Measurements from ENCODE around the gene IRF9. TPM values are rescaled to one million over a fixed set of nuclear protein-coding genes. Genes with fewer than 3 reads are reported as not detected.

The IRF9 gene
- total and polyA plus RNA-seq, 2 of the 4 experiments (the other 2 are of a cell fraction) = 25.6 to 34.6 TPM

GRCh38 chr14:24160499-24160849 lies 591 bp upstream of the IRF9 start:
- Histone ChIP-seq H3K4me2 (ENCODE audit: low read depth, low read length) (no peak overlapping the region), H2BK20ac (ENCODE audit: low read depth, low read length) (no peak overlapping the region), H3K4ac (ENCODE audit: low read depth, low read length) (no peak overlapping the region; the same call in 1 of the 2 replicates), H3K18ac (ENCODE audit: low read depth, low read length) (no peak overlapping the region), H2BK120ac (ENCODE audit: low read depth, low read length) (no peak overlapping the region), H2AK9ac (replicated peaks; ENCODE audit: low read depth, low read length, poor library complexity) (peak overlapping the region; percentile 1), H3K4me1 (ENCODE audit: control insufficient read depth, insufficient read depth, low read length) (peaks cover 7% of the 10 kb centered on the region), H4K5ac (ENCODE audit: low read depth, low read length) (no peak overlapping the region), H3K23ac (ENCODE audit: low read depth, low read length) (no peak overlapping the region), H2BK15ac (ENCODE audit: low read depth, low read length) (no peak overlapping the region), H3K36me3 (ENCODE audit: control insufficient read depth, insufficient read depth, low read length) (peaks cover 66% of the 10 kb centered on the region), H3K79me1 (ENCODE audit: low read depth in 1 of 2, low read length in 2 of 2) (peaks cover 15 to 41% of the 10 kb centered on the region in 2 experiments), H3K27me3 (ENCODE audit: control insufficient read depth, insufficient read depth, low read length) (no peaks in the 10 kb centered on the region), H4K91ac (ENCODE audit: insufficient read depth, low read depth, low read length) (no peak overlapping the region), H3K9me3 (ENCODE audit: control insufficient read depth, insufficient read depth, low read length) (no peaks in the 10 kb centered on the region), H4K20me1 (ENCODE audit: insufficient read depth, low read length) (no peaks in the 10 kb centered on the region), H3K4me3 (ENCODE audit: insufficient read depth, low read depth, low read length) (no peak overlapping the region), H3K27ac (ENCODE audit: insufficient read depth, low read length) (peak overlapping the region; percentile 1; the same call in 1 of the 2 replicates), H3K9me1 (ENCODE audit: insufficient read depth, low read length) (peaks cover 7% of the 10 kb centered on the region), H2BK5ac (ENCODE audit: low read depth, low read length, poor library complexity, severe bottlenecking) (no peak overlapping the region), H3K9ac (ENCODE audit: low read depth, low read length) (no peak overlapping the region), H3K14ac (replicated peaks; ENCODE audit: low read depth, low read length) (no peak overlapping the region), H2AFZ (replicated peaks; ENCODE audit: low read length, poor library complexity) (no peak overlapping the region), H2AK5ac (ENCODE audit: low read depth, low read length) (peak overlapping the region; percentile 7; the same call in 1 of the 2 replicates), H3K56ac (ENCODE audit: extremely low read depth, insufficient read depth, low read length) (no peak overlapping the region), H4K8ac (ENCODE audit: low read depth in 2 of 2, low read length in 2 of 2) (no peak overlapping the region; a peak in 1 of 4 replicates)
- no TSS peak for BruUV-seq (replicated peaks)
- intact Hi-C loops (cut with micrococcal nuclease) = no loop called here
- ATAC-seq (ENCODE audit: low read depth) (peak; percentile 5; the same call in 1 of the 2 replicates), DNase-seq (no peak)
- ChIA-PET CTCF (interaction anchor here (0.6 to 1.6 kb wide), 4 partner anchors 11 to 31 kb away, joined by 3 to 14 read pairs (median 4); partner anchors contain the start of genes PSME2 and RNF31), POLR2A (ENCODE audit: unreplicated experiment) (interaction anchor here (1.1 kb wide), 1 partner anchor 10 kb away, joined by 3 read pairs; no protein-coding TSS in a partner anchor)
- in situ Hi-C loops (cut with MboI; ENCODE audit: low sequenced_read_pairs) = no loop called here
- TF ChIP-seq MAFK (IDR thresholded peaks at IDR 0.05; ENCODE audit: low read depth, low read length) = no peak
- TF ChIP-seq POLR2A (IDR thresholded peaks at IDR 0.05; ENCODE audit: low read depth, low read length) = no peak
- no peak for TF ChIP-seq SMC3 (IDR thresholded peaks at IDR 0.05; ENCODE audit: low read depth, low read length)
- TF ChIP-seq NFE2L2 (IDR thresholded peaks at IDR 0.05; ENCODE audit: low read depth, low read length) = no peak
- no peak for TF ChIP-seq MAZ (IDR thresholded peaks at IDR 0.05; ENCODE audit: borderline replicate concordance, low read depth, low read length)
- TF ChIP-seq, protein P1, sequence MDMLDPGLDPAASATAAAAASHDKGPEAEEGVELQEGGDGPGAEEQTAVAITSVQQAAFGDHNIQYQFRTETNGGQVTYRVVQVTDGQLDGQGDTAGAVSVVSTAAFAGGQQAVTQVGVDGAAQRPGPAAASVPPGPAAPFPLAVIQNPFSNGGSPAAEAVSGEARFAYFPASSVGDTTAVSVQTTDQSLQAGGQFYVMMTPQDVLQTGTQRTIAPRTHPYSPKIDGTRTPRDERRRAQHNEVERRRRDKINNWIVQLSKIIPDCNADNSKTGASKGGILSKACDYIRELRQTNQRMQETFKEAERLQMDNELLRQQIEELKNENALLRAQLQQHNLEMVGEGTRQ (IDR thresholded peaks at IDR 0.05; ENCODE audit: low read depth, low read length) = no peak
- no peak for TF ChIP-seq FOS (IDR thresholded peaks at IDR 0.05; ENCODE audit: low read depth, low read length)
- TF ChIP-seq CHD1 (IDR thresholded peaks at IDR 0.05; ENCODE audit: low read depth, low read length) = no peak
- TF ChIP-seq, protein P2, sequence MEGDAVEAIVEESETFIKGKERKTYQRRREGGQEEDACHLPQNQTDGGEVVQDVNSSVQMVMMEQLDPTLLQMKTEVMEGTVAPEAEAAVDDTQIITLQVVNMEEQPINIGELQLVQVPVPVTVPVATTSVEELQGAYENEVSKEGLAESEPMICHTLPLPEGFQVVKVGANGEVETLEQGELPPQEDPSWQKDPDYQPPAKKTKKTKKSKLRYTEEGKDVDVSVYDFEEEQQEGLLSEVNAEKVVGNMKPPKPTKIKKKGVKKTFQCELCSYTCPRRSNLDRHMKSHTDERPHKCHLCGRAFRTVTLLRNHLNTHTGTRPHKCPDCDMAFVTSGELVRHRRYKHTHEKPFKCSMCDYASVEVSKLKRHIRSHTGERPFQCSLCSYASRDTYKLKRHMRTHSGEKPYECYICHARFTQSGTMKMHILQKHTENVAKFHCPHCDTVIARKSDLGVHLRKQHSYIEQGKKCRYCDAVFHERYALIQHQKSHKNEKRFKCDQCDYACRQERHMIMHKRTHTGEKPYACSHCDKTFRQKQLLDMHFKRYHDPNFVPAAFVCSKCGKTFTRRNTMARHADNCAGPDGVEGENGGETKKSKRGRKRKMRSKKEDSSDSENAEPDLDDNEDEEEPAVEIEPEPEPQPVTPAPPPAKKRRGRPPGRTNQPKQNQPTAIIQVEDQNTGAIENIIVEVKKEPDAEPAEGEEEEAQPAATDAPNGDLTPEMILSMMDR (conservative IDR thresholded peaks at IDR 0.05; ENCODE audit: low read depth, low read length) = no peak
- 90% methylated on average over 2 of the region's 4 CpGs; no CpG with 5 or more reads in 1 of the 2 experiments for WGBS, 2 experiments (ENCODE audit: extremely low coverage in 2 of 2, insufficient read length in 1 of 2)
- dilution Hi-C loops (cut with HindIII; ENCODE audit: low sequenced_read_pairs, unreplicated experiment) = no loop called here

Measured in IMR-90 (cell line).